Measurements from ENCODE around the gene NARS2. TPM values are rescaled to one million over a fixed set of nuclear protein-coding genes. Genes with fewer than 3 reads are reported as not detected.
"Not testable (repeated sequence)": the region's sequence is repeated elsewhere in the genome, so short reads cannot be mapped to it uniquely, and the experiment has no call there.

The NARS2 gene
- total RNA-seq, 6 donors from 2014 or later: 7.7 to 45.1 (median 15.5) TPM

DNA sequence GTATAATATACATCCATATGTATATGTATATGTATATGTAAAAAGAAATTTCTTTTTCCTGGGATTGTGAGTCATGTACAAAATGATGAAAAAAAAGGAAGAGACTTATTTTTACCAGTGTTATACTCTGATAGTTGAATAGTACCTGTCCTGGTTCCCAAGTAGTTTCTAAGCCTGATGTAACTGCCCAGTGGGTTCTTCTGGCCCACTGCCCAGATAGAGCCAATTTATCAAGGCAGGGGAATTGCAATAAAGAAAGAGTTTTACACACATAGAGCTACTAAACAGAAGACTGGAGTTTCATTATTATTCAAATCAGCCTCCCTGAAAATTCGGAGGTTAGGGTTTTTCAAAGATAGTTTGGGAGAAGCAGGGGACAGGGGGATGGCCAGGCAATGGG, 29.1 kb upstream of the NARS2 start:
- Histone ChIP-seq H3K27ac (no peak overlapping the region), H3K9me3 (no peaks in the 10 kb centered on the region), H3K27me3 (no peaks in the 10 kb centered on the region), H3K36me3 (no peaks in the 10 kb centered on the region), H3K4me3 (no peak overlapping the region), H3K4me1 (no peaks in the 10 kb centered on the region)
- TF ChIP-seq POLR2AphosphoS5 (IDR thresholded peaks at IDR 0.05) (no peak), POLR2A (IDR thresholded peaks at IDR 0.05) (no peak), EP300 (IDR thresholded peaks at IDR 0.05) (no peak)
- TF ChIP-seq, protein P1, sequence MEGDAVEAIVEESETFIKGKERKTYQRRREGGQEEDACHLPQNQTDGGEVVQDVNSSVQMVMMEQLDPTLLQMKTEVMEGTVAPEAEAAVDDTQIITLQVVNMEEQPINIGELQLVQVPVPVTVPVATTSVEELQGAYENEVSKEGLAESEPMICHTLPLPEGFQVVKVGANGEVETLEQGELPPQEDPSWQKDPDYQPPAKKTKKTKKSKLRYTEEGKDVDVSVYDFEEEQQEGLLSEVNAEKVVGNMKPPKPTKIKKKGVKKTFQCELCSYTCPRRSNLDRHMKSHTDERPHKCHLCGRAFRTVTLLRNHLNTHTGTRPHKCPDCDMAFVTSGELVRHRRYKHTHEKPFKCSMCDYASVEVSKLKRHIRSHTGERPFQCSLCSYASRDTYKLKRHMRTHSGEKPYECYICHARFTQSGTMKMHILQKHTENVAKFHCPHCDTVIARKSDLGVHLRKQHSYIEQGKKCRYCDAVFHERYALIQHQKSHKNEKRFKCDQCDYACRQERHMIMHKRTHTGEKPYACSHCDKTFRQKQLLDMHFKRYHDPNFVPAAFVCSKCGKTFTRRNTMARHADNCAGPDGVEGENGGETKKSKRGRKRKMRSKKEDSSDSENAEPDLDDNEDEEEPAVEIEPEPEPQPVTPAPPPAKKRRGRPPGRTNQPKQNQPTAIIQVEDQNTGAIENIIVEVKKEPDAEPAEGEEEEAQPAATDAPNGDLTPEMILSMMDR (IDR thresholded peaks at IDR 0.05): no peak
- ATAC-seq (ENCODE audit: low FRiP score in 2 of 2) (no peak), DNase-seq (no peak)
- WGBS, 2 donors: 56 to 88% methylated on average over 1 of the region's 1 CpG

DNA sequence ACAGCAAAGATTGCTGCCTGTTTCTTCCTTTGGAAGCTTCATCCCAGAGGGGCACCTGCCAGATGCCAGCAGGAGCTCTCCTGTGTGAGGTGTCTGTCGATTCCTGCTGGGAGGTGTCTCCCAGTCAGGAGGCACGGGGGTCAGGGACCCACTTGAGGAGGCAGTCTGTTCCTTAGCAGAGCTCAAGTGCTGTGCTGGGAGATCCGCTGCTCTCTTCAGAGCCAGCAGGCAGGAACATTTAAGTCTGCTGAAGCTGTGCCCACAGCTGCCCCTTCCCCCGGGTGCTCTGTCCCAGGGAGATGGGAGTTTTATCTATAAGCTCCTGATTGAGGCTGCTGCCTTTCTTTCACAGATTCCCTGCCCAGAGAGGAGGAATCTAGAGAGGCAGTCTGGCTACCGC, 28.1 kb upstream of the NARS2 start:
- not testable (repeated sequence) for H3K9me3 ChIP-seq; H3K27ac ChIP-seq; H3K27me3 ChIP-seq; ATAC-seq (ENCODE audit: low FRiP score in 2 of 2); DNase-seq; H3K36me3 ChIP-seq; H3K4me1 ChIP-seq; H3K4me3 ChIP-seq
- 72 to 85% methylated on average over 5 of the region's 5 CpGs for WGBS, 2 donors

DNA sequence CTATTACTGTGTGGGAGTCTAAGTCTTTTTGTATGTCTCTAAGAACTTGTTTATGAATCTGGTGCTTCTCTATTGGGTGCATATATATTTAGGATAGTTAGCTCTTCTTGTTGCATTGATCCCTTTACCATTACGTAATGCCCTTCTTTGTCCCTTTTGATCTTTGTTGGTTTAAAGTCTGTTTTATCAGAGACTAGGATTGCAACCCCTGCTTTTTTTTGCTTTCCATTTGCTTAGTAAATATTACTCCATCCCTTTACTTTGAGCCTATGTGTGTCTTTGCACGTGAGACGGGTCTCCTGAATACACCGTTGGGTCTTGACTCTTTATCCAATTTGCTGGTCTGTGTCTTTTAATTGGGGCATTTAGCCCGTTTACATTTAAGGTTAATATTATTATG, 26.4 kb upstream of the NARS2 start:
- not testable (repeated sequence) for H3K36me3 ChIP-seq; H3K27me3 ChIP-seq; H3K4me1 ChIP-seq; ATAC-seq (ENCODE audit: low FRiP score in 2 of 2); H3K27ac ChIP-seq; H3K4me3 ChIP-seq; DNase-seq; H3K9me3 ChIP-seq
- 80 to 81% methylated on average over 5 of the region's 5 CpGs for WGBS, 2 donors

DNA sequence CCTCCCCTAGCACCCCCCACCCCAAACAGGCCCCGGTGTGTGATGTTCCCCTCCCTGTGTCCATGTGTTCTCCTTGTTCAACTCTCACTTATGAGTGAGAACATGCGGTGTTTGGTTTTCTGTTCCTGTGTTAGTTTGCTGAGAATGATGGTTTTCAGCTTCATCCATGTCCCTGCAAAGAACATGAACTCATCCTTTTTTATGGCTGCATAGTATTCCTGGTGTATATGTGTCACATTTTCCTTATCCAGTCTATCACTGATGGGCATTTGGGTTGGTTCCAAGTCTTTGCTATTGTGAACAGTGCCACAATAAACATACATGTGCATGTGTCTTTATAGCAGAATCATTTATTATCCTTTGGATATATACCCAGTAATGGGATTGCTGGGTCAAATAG, 22.9 kb upstream of the NARS2 start:
- not testable (repeated sequence) for H3K9me3 ChIP-seq; H3K27ac ChIP-seq; H3K4me3 ChIP-seq; H3K36me3 ChIP-seq; H3K4me1 ChIP-seq; ATAC-seq (ENCODE audit: low FRiP score in 2 of 2); H3K27me3 ChIP-seq; DNase-seq
- WGBS, 2 donors: 92 to 100% methylated on average over 2 of the region's 2 CpGs

DNA sequence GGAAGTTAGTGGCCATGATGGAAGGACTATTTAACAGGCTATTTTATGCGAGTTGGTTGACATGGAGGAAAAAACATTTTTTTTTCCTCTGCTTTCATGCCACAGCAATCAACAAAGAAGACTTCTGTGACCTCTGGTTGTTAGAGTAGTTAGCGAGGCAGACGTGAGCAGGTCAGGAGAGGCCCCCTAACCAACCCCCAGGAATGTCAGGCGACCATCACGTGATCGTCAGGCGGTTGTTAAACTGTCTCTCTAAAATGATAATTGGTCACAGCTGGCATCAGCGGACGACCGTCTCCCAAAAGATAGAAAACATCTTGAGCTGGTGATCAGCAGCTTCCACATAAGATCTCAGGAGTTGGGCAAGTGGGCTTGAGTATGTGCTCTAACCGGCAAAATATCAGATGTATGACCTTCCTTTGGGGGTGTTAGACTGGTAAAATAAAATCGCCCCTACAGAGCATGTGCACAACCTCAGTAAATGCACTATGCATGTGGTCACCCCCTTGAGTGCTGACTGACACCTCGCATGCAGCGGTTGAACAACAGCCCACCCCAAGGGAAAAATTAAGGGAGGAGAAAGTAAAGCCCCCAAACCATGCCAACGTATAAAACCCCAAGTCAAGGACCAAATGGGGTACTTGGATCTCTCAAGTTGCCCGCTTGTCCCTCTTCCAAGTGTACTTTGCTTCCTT, 20.9 kb upstream of the NARS2 start:
- H3K36me3 ChIP-seq: no peaks in the 10 kb centered on the region
- WGBS, 2 donors: 75 to 76% methylated on average over 16 of the region's 16 CpGs
- no peaks in the 10 kb centered on the region for H3K4me1 ChIP-seq
- H3K27ac ChIP-seq: no peak overlapping the region
- H3K27me3 ChIP-seq: no peaks in the 10 kb centered on the region
- H3K9me3 ChIP-seq: no peaks in the 10 kb centered on the region
- ATAC-seq (ENCODE audit: low FRiP score in 2 of 2) (no peak), DNase-seq (no peak)
- no peak overlapping the region for H3K4me3 ChIP-seq
- TF ChIP-seq POLR2A (IDR thresholded peaks at IDR 0.05): no peak
- no peak for TF ChIP-seq POLR2AphosphoS5 (IDR thresholded peaks at IDR 0.05)
- TF ChIP-seq EP300 (IDR thresholded peaks at IDR 0.05): no peak
- TF ChIP-seq, protein P1 (IDR thresholded peaks at IDR 0.05): no peak

DNA sequence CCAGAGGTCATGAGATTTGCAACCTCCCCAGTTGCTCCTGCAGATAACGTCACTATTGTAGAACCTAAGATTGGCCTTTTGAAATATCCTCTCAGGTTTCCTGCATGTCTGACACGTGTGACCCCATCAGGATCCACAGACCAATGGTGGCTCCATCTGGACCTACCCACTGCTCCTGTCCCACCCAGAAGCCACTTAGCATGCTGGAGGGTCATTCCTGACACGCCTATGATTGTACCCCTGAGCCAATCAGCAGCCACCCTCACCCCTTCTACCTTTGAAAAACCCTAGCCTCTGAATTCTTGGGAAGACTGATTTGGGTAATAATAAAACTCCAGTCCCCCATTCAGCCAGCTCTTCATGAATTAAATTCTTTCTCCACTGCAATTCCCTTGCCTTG, 20.1 kb upstream of the NARS2 start:
- no peaks in the 10 kb centered on the region for H3K4me1 ChIP-seq
- no peak for DNase-seq
- H3K27ac ChIP-seq: no peak overlapping the region
- 62 to 74% methylated on average over 3 of the region's 3 CpGs for WGBS, 2 donors
- H3K9me3 ChIP-seq: no peaks in the 10 kb centered on the region
- no peak for ATAC-seq (ENCODE audit: low FRiP score in 2 of 2)
- TF ChIP-seq POLR2A (IDR thresholded peaks at IDR 0.05): no peak
- TF ChIP-seq EP300 (IDR thresholded peaks at IDR 0.05): no peak
- TF ChIP-seq, protein P1 (IDR thresholded peaks at IDR 0.05): no peak
- TF ChIP-seq POLR2AphosphoS5 (IDR thresholded peaks at IDR 0.05): no peak
- H3K4me3 ChIP-seq: no peak overlapping the region
- no peaks in the 10 kb centered on the region for H3K27me3 ChIP-seq
- H3K36me3 ChIP-seq: no peaks in the 10 kb centered on the region
